ENCODE data around the gene DCTD.

The DCTD gene

GRCh38 chr4:182847576-182848450, 69.4 kb downstream of the DCTD start:
- Histone ChIP-seq H3K4me2 (ENCODE audit: low read length) (no peak overlapping the region), H3K36me3 (ENCODE audit: control insufficient read depth, insufficient read depth, low read length) (no peaks in the 10 kb centered on the region), H2BK120ac (ENCODE audit: low read depth, low read length) (no peak overlapping the region), H3K27ac (ENCODE audit: low read depth, low read length) (no peak overlapping the region), H3K4me1 (ENCODE audit: control insufficient read depth, low read depth, low read length) (no peaks in the 10 kb centered on the region), H3K79me2 (ENCODE audit: control insufficient read depth, insufficient read depth, low read length) (no peaks in the 10 kb centered on the region), H2BK15ac (replicated peaks; ENCODE audit: low read depth) (no peak overlapping the region), H4K5ac (ENCODE audit: low read length) (no peak overlapping the region), H3K4me3 (ENCODE audit: low read length) (no peak overlapping the region), H3K56ac (ENCODE audit: low read length) (no peak overlapping the region), H2AK5ac (ENCODE audit: low read length) (no peak overlapping the region), H3K23ac (ENCODE audit: low read length) (no peak overlapping the region), H3K9ac (ENCODE audit: low read length) (no peak overlapping the region), H2BK5ac (ENCODE audit: low read length) (no peak overlapping the region), H3K18ac (ENCODE audit: low read length) (no peak overlapping the region), H3K27me3 (ENCODE audit: insufficient read depth, low read length, poor library complexity) (no peaks in the 10 kb centered on the region), H4K8ac (ENCODE audit: low read depth, low read length) (no peak overlapping the region), H3K79me1 (ENCODE audit: low read length) (no peaks in the 10 kb centered on the region), H3K4ac (ENCODE audit: low read depth, low read length) (no peak overlapping the region)
- DNase-seq = no peak
- WGBS (ENCODE audit: extremely low coverage, insufficient coverage, low lambda C conversion rate) = no CpG with 5 or more reads among the region's 27 CpGs

GRCh38 chr4:182846036-182846435, 71.2 kb downstream of the DCTD start:
- H3K27me3 ChIP-seq (ENCODE audit: insufficient read depth, low read length, poor library complexity) = no peaks in the 10 kb centered on the region
- no peak overlapping the region for H3K18ac ChIP-seq (ENCODE audit: low read length)
- H3K4me2 ChIP-seq (ENCODE audit: low read length) = no peak overlapping the region
- H3K56ac ChIP-seq (ENCODE audit: low read length) = no peak overlapping the region
- H3K4ac ChIP-seq (ENCODE audit: low read depth, low read length) = no peak overlapping the region
- H3K4me1 ChIP-seq (ENCODE audit: control insufficient read depth, low read depth, low read length) = no peaks in the 10 kb centered on the region
- no peak overlapping the region for H2BK120ac ChIP-seq (ENCODE audit: low read depth, low read length)
- DNase-seq = no peak
- H4K5ac ChIP-seq (ENCODE audit: low read length) = no peak overlapping the region
- H3K36me3 ChIP-seq (ENCODE audit: control insufficient read depth, insufficient read depth, low read length) = no peaks in the 10 kb centered on the region
- no peak overlapping the region for H3K27ac ChIP-seq (ENCODE audit: low read depth, low read length)
- no CpG with 5 or more reads among the region's 8 CpGs for WGBS (ENCODE audit: extremely low coverage, insufficient coverage, low lambda C conversion rate)
- no peak overlapping the region for H3K23ac ChIP-seq (ENCODE audit: low read length)
- H3K9ac ChIP-seq (ENCODE audit: low read length) = no peak overlapping the region
- no peaks in the 10 kb centered on the region for H3K79me1 ChIP-seq (ENCODE audit: low read length)
- no peak overlapping the region for H4K8ac ChIP-seq (ENCODE audit: low read depth, low read length)
- H2BK5ac ChIP-seq (ENCODE audit: low read length) = no peak overlapping the region
- no peaks in the 10 kb centered on the region for H3K79me2 ChIP-seq (ENCODE audit: control insufficient read depth, insufficient read depth, low read length)
- H2AK5ac ChIP-seq (ENCODE audit: low read length) = no peak overlapping the region
- H3K4me3 ChIP-seq (ENCODE audit: low read length) = no peak overlapping the region
- H2BK15ac ChIP-seq (replicated peaks; ENCODE audit: low read depth) = no peak overlapping the region

GRCh38 chr4:182845618-182846017, 71.6 kb downstream of the DCTD start:
- Histone ChIP-seq H3K36me3 (ENCODE audit: control insufficient read depth, insufficient read depth, low read length) (no peaks in the 10 kb centered on the region), H2BK120ac (ENCODE audit: low read depth, low read length) (no peak overlapping the region), H3K4me1 (ENCODE audit: control insufficient read depth, low read depth, low read length) (no peaks in the 10 kb centered on the region), H3K4me3 (ENCODE audit: low read length) (no peak overlapping the region), H3K4ac (ENCODE audit: low read depth, low read length) (no peak overlapping the region), H4K8ac (ENCODE audit: low read depth, low read length) (no peak overlapping the region), H3K79me2 (ENCODE audit: control insufficient read depth, insufficient read depth, low read length) (no peaks in the 10 kb centered on the region), H3K27ac (ENCODE audit: low read depth, low read length) (no peak overlapping the region), H3K9ac (ENCODE audit: low read length) (no peak overlapping the region), H3K23ac (ENCODE audit: low read length) (no peak overlapping the region), H3K27me3 (ENCODE audit: insufficient read depth, low read length, poor library complexity) (no peaks in the 10 kb centered on the region), H3K4me2 (ENCODE audit: low read length) (no peak overlapping the region), H3K56ac (ENCODE audit: low read length) (no peak overlapping the region), H4K5ac (ENCODE audit: low read length) (no peak overlapping the region), H3K79me1 (ENCODE audit: low read length) (no peaks in the 10 kb centered on the region), H2BK5ac (ENCODE audit: low read length) (no peak overlapping the region), H2AK5ac (ENCODE audit: low read length) (no peak overlapping the region), H3K18ac (ENCODE audit: low read length) (no peak overlapping the region), H2BK15ac (replicated peaks; ENCODE audit: low read depth) (no peak overlapping the region)
- no peak for DNase-seq
- no CpG with 5 or more reads among the region's 6 CpGs for WGBS (ENCODE audit: extremely low coverage, insufficient coverage, low lambda C conversion rate)

GRCh38 chr4:182843808-182844325, 73.3 kb downstream of the DCTD start:
- H2BK15ac ChIP-seq (replicated peaks; ENCODE audit: low read depth) = no peak overlapping the region
- no peak overlapping the region for H2BK120ac ChIP-seq (ENCODE audit: low read depth, low read length)
- H3K79me2 ChIP-seq (ENCODE audit: control insufficient read depth, insufficient read depth, low read length) = no peaks in the 10 kb centered on the region
- H3K79me1 ChIP-seq (ENCODE audit: low read length) = no peaks in the 10 kb centered on the region
- no peaks in the 10 kb centered on the region for H3K4me1 ChIP-seq (ENCODE audit: control insufficient read depth, low read depth, low read length)
- H3K27me3 ChIP-seq (ENCODE audit: insufficient read depth, low read length, poor library complexity) = no peaks in the 10 kb centered on the region
- DNase-seq = no peak
- H2BK5ac ChIP-seq (ENCODE audit: low read length) = no peak overlapping the region
- no peak overlapping the region for H3K23ac ChIP-seq (ENCODE audit: low read length)
- no peak overlapping the region for H4K8ac ChIP-seq (ENCODE audit: low read depth, low read length)
- no peak overlapping the region for H3K27ac ChIP-seq (ENCODE audit: low read depth, low read length)
- no peak overlapping the region for H2AK5ac ChIP-seq (ENCODE audit: low read length)
- H3K9ac ChIP-seq (ENCODE audit: low read length) = no peak overlapping the region
- WGBS (ENCODE audit: extremely low coverage, insufficient coverage, low lambda C conversion rate) = no CpG with 5 or more reads among the region's 9 CpGs
- no peaks in the 10 kb centered on the region for H3K36me3 ChIP-seq (ENCODE audit: control insufficient read depth, insufficient read depth, low read length)
- no peak overlapping the region for H3K18ac ChIP-seq (ENCODE audit: low read length)
- H3K4me3 ChIP-seq (ENCODE audit: low read length) = no peak overlapping the region
- no peak overlapping the region for H4K5ac ChIP-seq (ENCODE audit: low read length)
- H3K56ac ChIP-seq (ENCODE audit: low read length) = no peak overlapping the region
- no peak overlapping the region for H3K4ac ChIP-seq (ENCODE audit: low read depth, low read length)
- H3K4me2 ChIP-seq (ENCODE audit: low read length) = no peak overlapping the region

GRCh38 chr4:182842759-182843390, 74.3 kb downstream of the DCTD start:
- no peaks in the 10 kb centered on the region for H3K79me2 ChIP-seq (ENCODE audit: control insufficient read depth, insufficient read depth, low read length)
- no CpG with 5 or more reads among the region's 17 CpGs for WGBS (ENCODE audit: extremely low coverage, insufficient coverage, low lambda C conversion rate)
- no peak overlapping the region for H3K56ac ChIP-seq (ENCODE audit: low read length)
- no peaks in the 10 kb centered on the region for H3K36me3 ChIP-seq (ENCODE audit: control insufficient read depth, insufficient read depth, low read length)
- no peaks in the 10 kb centered on the region for H3K27me3 ChIP-seq (ENCODE audit: insufficient read depth, low read length, poor library complexity)
- H2BK120ac ChIP-seq (ENCODE audit: low read depth, low read length) = no peak overlapping the region
- no peak overlapping the region for H4K5ac ChIP-seq (ENCODE audit: low read length)
- no peak overlapping the region for H3K4me2 ChIP-seq (ENCODE audit: low read length)
- no peak overlapping the region for H3K4ac ChIP-seq (ENCODE audit: low read depth, low read length)
- H3K9ac ChIP-seq (ENCODE audit: low read length) = no peak overlapping the region
- no peak overlapping the region for H4K8ac ChIP-seq (ENCODE audit: low read depth, low read length)
- H3K18ac ChIP-seq (ENCODE audit: low read length) = no peak overlapping the region
- H2BK5ac ChIP-seq (ENCODE audit: low read length) = no peak overlapping the region
- no peak overlapping the region for H2BK15ac ChIP-seq (replicated peaks; ENCODE audit: low read depth)
- DNase-seq = no peak
- no peak overlapping the region for H3K4me3 ChIP-seq (ENCODE audit: low read length)
- H3K23ac ChIP-seq (ENCODE audit: low read length) = no peak overlapping the region
- no peak overlapping the region for H3K27ac ChIP-seq (ENCODE audit: low read depth, low read length)
- no peaks in the 10 kb centered on the region for H3K79me1 ChIP-seq (ENCODE audit: low read length)
- H3K4me1 ChIP-seq (ENCODE audit: control insufficient read depth, low read depth, low read length) = no peaks in the 10 kb centered on the region
- H2AK5ac ChIP-seq (ENCODE audit: low read length) = no peak overlapping the region

Data from mesendoderm (in vitro differentiated cells).